Measurements from ENCODE around the gene CHRNB4.
"Not testable (repeated sequence)": the region's sequence is repeated elsewhere in the genome, so short reads cannot be mapped to it uniquely, and the experiment has no call there.

The CHRNB4 gene

DNA sequence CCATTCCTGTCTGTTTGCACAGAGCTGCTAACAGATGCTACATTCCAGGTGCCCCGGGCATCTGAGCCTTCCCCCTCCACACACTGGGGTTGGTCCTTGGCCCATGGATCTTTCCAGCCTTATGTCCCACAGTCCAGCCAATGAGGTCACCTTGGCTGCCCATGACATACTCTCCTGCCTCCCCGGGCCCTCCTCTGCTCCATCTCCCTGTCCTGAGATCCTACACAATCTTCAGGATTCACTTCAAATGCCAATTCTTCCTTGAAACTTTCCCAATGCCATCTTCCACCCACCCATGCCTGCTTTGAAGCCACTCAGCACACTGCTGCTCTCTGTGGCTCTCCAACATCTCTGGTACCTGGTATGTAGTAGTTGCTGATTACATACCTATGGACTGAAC is 24.5 kb downstream of the CHRNB4 start:
- DNase-seq (ENCODE audit: low spot score) = no peak

DNA sequence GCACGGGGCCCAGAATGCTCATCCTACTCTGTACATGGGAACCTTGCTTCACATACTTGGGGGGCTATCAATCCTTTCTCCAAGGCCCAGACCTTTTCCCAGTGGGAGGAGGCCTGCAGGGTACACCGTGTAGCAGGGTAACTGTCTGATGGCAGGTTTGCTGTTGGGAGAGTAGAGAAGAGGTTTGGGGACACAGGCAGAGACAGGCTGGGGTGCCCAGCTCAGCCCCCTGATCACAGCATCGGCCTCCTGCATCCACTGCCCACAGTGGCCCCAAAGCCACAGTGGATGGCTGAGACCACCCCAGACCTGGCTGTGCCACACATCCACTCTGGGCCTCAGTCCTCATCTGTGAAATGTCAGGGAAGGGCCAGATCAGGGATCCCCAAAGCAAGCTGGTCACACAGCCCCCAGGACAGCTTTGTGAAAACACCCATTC is 25.8 kb downstream of the CHRNB4 start:
- DNase-seq (ENCODE audit: low spot score) = no peak

DNA sequence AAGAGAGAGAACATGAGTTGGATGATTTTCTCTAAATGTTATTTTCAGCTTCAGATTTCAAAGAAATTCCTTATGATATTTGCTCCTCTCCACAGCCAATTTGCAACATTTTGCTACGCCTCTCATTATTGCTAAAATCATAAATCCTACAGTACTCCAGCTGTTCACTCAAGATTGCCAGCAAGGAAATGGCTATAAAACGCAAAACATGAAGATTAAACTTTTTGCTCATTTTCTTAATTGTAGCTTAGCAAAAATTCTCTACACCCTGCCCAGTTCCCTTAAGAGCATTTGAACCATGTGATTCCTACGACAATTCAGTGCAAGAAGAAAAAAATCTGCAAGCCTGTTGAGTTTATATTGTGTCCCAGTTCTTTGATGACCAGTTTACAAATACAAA is 27.0 kb downstream of the CHRNB4 start:
- DNase-seq (ENCODE audit: low spot score) = no peak

DNA sequence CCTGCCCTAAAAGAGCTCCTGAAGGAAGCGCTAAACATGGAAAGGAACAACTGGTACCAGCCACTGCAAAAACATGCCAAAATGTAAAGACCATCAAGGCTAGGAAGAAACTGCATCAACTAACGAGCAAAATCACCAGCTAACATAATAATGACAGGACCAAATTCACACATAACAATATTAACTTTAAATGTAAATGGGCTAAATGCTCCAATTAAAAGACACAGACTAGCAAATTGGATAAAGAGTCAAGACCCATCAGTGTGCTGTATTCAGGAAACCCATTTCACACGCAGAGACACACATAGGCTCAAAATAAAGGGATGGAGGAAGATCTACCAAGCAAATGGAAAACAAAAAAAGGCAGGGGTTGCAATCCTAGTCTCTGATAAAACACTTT is 31.5 kb downstream of the CHRNB4 start:
- DNase-seq (ENCODE audit: low spot score) = not testable (repeated sequence)

DNA sequence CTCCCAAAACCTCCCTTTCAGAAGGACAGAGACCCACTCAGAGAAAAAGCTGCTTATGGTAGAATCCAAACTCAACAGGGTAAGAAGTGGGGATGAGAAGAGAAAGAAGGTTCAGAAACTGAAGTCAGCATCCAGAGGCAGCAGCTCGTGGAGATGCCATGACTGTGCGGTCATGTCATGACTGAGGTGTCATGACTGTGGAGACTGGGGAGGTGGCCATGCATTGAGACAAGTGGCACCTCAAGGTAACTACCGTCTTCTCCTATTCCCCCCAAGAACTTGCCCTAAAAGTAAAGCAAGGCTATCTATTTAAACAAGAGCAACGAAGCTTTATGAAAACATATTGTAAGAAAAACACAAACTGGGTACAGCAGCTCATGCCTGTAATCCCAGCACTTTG is 35.3 kb downstream of the CHRNB4 start:
- DNase-seq (ENCODE audit: low spot score) = no peak

DNA sequence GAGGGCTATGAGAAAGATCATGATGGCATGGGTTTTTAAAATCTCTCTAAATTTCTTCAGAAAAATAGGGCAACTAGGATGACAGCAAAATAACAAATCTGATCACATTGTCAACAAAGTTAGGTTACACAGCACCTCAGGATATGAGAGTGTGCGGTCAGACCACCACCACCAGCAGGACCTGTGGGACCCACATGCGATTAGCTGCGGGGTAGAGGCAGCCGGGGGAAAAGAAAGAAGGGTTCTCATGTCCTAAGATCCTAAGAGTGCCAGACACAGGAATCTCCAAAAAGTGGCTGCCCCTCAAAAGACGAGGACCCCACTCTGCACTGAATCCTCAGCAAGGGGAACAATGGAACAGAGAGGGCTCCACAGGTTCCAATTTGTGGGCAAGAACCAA is 35.8 kb downstream of the CHRNB4 start:
- DNase-seq (ENCODE audit: low spot score) = no peak

DNA sequence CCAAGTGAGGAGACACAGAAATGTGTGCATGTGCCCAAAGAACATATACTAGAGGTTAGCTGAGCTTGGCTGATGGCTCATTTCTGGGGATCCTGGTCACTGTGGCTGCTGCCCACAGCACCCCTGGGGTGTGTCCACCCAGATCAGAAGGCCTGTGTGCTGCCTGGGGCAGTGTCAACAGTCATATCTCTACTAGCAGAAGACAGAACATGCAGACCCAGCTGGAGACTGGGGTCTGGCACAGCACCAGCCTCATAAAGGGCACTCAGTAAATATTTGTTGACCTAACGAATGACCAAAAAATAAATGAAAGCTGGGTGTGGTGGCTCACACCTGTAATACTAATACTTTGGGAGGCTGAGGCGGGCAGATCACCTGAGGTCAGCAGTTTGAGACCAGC is 36.6 kb downstream of the CHRNB4 start:
- no peak for DNase-seq (ENCODE audit: low spot score)

DNA sequence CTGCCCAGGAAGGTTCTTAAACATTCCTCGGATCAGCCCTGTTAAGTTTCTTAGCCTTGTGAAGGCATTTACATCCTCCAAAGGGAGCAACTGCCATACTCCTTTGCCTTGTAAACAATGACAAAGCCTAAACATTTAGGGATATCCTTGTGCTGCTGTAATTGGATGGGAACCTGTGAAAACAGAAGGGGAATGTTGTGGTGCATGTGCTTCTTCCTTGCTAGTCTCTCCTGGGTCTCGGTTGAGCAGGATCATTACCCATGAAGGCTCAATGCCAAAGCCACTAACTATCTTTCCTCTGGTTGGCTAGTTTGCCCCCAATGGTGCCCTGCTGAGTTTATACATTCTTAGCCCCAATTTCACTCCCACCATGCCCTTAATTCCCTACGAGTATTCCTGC is 37.5 kb downstream of the CHRNB4 start:
- no peak for DNase-seq (ENCODE audit: low spot score)

DNA sequence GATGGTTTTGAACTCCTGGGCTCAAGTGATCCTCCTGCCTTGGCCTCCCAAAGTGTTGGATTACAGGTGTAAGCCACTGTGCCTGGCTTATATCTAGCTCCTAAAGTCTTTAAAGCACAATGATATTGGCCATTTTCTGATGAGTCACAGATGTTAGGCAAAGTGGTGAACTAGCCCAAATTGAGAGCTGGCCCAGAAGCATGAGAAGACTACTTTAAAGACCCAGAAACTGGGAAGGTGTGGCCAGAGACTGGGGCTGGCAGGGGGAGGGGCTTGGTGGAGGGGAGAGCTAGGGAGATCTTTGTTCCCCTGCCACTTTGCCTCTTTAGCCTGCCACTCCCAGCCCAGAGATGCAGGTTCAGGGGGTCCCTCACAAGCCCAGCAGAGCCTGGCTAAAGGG is 41.8 kb downstream of the CHRNB4 start:
- no peak for DNase-seq (ENCODE audit: low spot score)

DNA sequence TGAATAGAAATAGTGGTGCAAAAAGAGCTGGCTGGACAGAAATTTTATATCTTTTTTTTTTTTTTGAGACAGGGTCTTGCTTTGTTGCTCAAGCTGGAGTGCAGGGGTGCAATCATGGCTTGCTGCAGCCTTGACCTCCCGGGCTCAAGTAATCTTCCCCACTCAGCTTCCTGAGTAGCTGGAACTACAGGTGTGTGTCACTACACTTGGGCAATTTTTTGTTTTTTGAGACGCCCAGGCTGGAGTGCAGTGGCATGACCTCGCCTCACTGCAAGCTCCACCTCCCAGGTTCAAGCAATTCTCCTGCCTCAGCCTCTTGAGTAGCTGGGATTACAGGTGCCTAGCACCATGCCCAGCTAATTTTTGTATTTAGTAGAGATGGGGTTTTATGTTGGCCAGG is 42.7 kb downstream of the CHRNB4 start:
- no peak for DNase-seq (ENCODE audit: low spot score)

DNA sequence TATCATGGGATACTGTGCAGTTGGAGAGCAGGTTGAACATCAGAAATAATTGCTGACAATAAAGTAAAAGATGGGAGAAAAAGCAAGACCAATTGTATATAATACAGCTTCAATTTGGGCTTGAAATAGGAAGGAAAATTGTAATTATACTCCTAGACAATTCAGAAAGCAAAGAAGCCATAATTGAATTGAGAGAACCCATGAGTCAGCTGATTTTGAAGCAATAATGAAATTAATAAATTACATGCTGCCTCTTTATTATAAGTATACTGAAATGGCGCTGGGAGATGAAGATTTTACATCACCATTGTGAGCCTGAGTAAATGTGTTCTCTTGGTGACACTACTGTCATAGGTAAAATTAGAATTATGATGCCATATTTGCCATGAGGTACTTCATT is 43.4 kb downstream of the CHRNB4 start:
- DNase-seq (ENCODE audit: low spot score) = no peak

DNA sequence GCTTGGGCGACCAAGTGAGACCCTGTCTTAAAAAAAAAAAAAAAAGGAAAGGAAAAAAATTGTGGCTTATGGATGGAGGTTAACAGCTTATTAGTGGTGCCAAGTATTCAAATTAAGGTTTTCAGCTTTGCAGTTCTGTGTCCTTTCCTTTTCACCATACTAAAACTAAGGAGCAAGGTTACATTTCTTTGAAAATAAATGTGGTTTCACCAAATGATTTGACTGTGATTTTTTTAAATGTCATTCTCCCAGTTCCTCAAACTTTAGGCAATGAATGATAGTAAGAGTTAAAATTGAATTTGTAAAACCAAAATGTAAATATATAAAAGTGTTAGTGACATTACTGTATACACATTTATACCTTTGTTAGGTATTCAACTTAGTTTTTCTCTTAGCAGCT is 66.1 kb downstream of the CHRNB4 start:
- DNase-seq (ENCODE audit: low spot score) = no peak

All from RKO (cell line).